Prostate gland (tissue), 2 donors: ENCODE results near the gene DIS3L2.

ENCODE experiments used
- POLR2A ChIP-seq: fragments of 450-650 bp; IDR thresholded peaks from one replicate; pipeline ENCODE4 v1.6.1; 2016; ENCODE audit warnings: antibody characterized with exemption, mild to moderate bottlenecking
- POLR2AphosphoS5 ChIP-seq: sonication (generic); formaldehyde crosslinking; IDR thresholded peaks from one replicate; pipeline ENCODE4 v1.6.1; 2017; ENCODE audit warnings: antibody characterized with exemption
- TF ChIP-seq, protein P1 (sequence below), 4 experiments: fragments of 200-600 bp in 2 of 4; fragments of 450-650 bp in 2 of 4; sonication (generic) in 2 of 4; IDR thresholded peaks; 1 replicate in 3 of 4; 2 replicates in 1 of 4; pipeline ENCODE4 v1.5.1; 2016 to 2019; ENCODE audit warnings: antibody characterized with exemption in 4 of 4, mild to moderate bottlenecking in 2 of 4, moderate library complexity in 2 of 4

- TF ChIP-seq, protein P1, sequence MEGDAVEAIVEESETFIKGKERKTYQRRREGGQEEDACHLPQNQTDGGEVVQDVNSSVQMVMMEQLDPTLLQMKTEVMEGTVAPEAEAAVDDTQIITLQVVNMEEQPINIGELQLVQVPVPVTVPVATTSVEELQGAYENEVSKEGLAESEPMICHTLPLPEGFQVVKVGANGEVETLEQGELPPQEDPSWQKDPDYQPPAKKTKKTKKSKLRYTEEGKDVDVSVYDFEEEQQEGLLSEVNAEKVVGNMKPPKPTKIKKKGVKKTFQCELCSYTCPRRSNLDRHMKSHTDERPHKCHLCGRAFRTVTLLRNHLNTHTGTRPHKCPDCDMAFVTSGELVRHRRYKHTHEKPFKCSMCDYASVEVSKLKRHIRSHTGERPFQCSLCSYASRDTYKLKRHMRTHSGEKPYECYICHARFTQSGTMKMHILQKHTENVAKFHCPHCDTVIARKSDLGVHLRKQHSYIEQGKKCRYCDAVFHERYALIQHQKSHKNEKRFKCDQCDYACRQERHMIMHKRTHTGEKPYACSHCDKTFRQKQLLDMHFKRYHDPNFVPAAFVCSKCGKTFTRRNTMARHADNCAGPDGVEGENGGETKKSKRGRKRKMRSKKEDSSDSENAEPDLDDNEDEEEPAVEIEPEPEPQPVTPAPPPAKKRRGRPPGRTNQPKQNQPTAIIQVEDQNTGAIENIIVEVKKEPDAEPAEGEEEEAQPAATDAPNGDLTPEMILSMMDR (IDR thresholded peaks at IDR 0.05): no peak
- no peak for TF ChIP-seq POLR2A
- no peak for TF ChIP-seq POLR2AphosphoS5
These were observed 412.8 kb downstream of the DIS3L2 start for GRCh38 chr2:232374356-232374755.
